Mesodermal cell (in vitro differentiated cells): Measurements from ENCODE around the gene SNCG. TPM values are rescaled to one million over a fixed set of nuclear protein-coding genes. Genes with fewer than 3 reads are reported as not detected.
"Not testable (repeated sequence)": the region's sequence is repeated elsewhere in the genome, so short reads cannot be mapped to it uniquely, and the experiment has no call there.

ENCODE experiments used
- H3K27ac ChIP-seq: 2 replicates; pipeline ENCODE4 v1.7.0; 2013; ENCODE audit warnings: mild to moderate bottlenecking, low read depth, low read length, moderate library complexity; ENCODE audit not compliant: severe bottlenecking
- H3K36me3 ChIP-seq: 2 replicates; pipeline ENCODE4 v1.7.1; 2013; ENCODE audit warnings: mild to moderate bottlenecking, low read length, moderate library complexity; ENCODE audit not compliant: control insufficient read depth, insufficient read depth
- H3K4me1 ChIP-seq: one replicate; pipeline ENCODE4 v1.7.1; 2013; ENCODE audit warnings: mild to moderate bottlenecking, low read length; ENCODE audit not compliant: insufficient read depth, control insufficient read depth, poor library complexity, severe bottlenecking
- H3K4me3 ChIP-seq: 2 replicates; pipeline ENCODE4 v1.7.0; 2013; ENCODE audit warnings: low read length, control low read depth, mild to moderate bottlenecking; ENCODE audit not compliant: insufficient read depth, poor library complexity, severe bottlenecking; ENCODE audit errors: extremely low read depth
- H3K9me3 ChIP-seq: 2 replicates; pipeline ENCODE4 v1.7.1; 2013; ENCODE audit warnings: mild to moderate bottlenecking, low read length, moderate library complexity; ENCODE audit not compliant: control insufficient read depth
- WGBS, 2 experiments: methylation state at CpG; one replicate each; pipeline ENCODE4 v1.1.5; 2013; ENCODE audit warnings: missing lambda C conversion rate in 2 of 2; ENCODE audit not compliant: insufficient coverage in 2 of 2; 5-methylcytosine and 5-hydroxymethylcytosine counted together
- polyA plus RNA-seq, 2 experiments: library from polyadenylated mRNA; stranded (reverse); fragments of 50-300 nt; gene quantifications; one replicate each; pipeline ENCODE4 v1.2.3, GENCODE V29; 2013

The SNCG gene
- polyA plus RNA-seq (2013, experiment 1 of 2) = 23.5 TPM
- 18.6 TPM for polyA plus RNA-seq (2013, experiment 2 of 2)

- Histone ChIP-seq H3K4me3 (peak within 1 kb of the TSS; percentile 30), H3K36me3 (peaks cover 4% of the 10 kb centered on the region), H3K9me3 (peaks cover 8% of the 10 kb centered on the region), H3K27ac (peak within 1 kb of the TSS; percentile 76), H3K4me1 (peaks cover 55% of the 10 kb centered on the region)
- WGBS, 2 experiments = 78% methylated on average over 15 to 18 of the region's 22 CpGs
These were observed at the start of gene SNCG for GRCh38 chr10:86958116-86958900. Gene SNCG, plus strand, starts transcription at chr10:86958599. Its CDS starts 99 bp downstream, at chr10:86958698.

- Histone ChIP-seq H3K9me3 (no peaks in the 10 kb centered on the region), H3K36me3 (peaks cover 69% of the 10 kb centered on the region), H3K4me1 (peaks cover 5% of the 10 kb centered on the region), H3K4me3 (no peak overlapping the region), H3K27ac (no peak overlapping the region)
- no CpG with 5 or more reads among the region's 1 CpG for WGBS, 2 experiments
These were observed 43.7 kb upstream of the SNCG start for GRCh38 chr10:86914734-86915133.

- Histone ChIP-seq H3K9me3 (no peaks in the 10 kb centered on the region), H3K36me3 (peaks cover 85% of the 10 kb centered on the region), H3K4me1 (peaks cover 5% of the 10 kb centered on the region), H3K4me3 (no peak overlapping the region), H3K27ac (no peak overlapping the region)
- WGBS, 2 experiments = 80 to 87% methylated on average over 3 to 4 of the region's 5 CpGs
These were observed 40.4 kb upstream of the SNCG start for GRCh38 chr10:86918022-86918471.

GRCh38 chr10:86922553-86922961 is 35.8 kb upstream of the SNCG start:
- no peak overlapping the region for H3K4me3 ChIP-seq
- H3K4me1 ChIP-seq = peaks cover 5% of the 10 kb centered on the region
- no peak overlapping the region for H3K27ac ChIP-seq
- peaks cover 66% of the 10 kb centered on the region for H3K36me3 ChIP-seq
- WGBS, 2 experiments = 87 to 95% methylated on average over 9 of the region's 9 CpGs
- H3K9me3 ChIP-seq = no peaks in the 10 kb centered on the region

- H3K9me3 ChIP-seq = no peaks in the 10 kb centered on the region
- peaks cover 50% of the 10 kb centered on the region for H3K36me3 ChIP-seq
- no peak overlapping the region for H3K27ac ChIP-seq
- WGBS, 2 experiments = 87 to 91% methylated on average over 13 to 15 of the region's 15 CpGs
- H3K4me1 ChIP-seq = no peaks in the 10 kb centered on the region
- no peak overlapping the region for H3K4me3 ChIP-seq
These were observed 28.7 kb upstream of the SNCG start for GRCh38 chr10:86929468-86930380.

- no peak overlapping the region for H3K4me3 ChIP-seq
- WGBS, 2 experiments = no CpG with 5 or more reads among the region's 1 CpG
- H3K9me3 ChIP-seq = no peaks in the 10 kb centered on the region
- H3K27ac ChIP-seq = no peak overlapping the region
- peaks cover 5% of the 10 kb centered on the region for H3K4me1 ChIP-seq
- H3K36me3 ChIP-seq = peaks cover 48% of the 10 kb centered on the region
These were observed 26.5 kb upstream of the SNCG start for GRCh38 chr10:86931872-86932271.

- no peak overlapping the region for H3K27ac ChIP-seq
- H3K36me3 ChIP-seq = peaks cover 48% of the 10 kb centered on the region
- WGBS, 2 experiments = 100% methylated on average over 2 of the region's 2 CpGs
- H3K9me3 ChIP-seq = no peaks in the 10 kb centered on the region
- peaks cover 7% of the 10 kb centered on the region for H3K4me1 ChIP-seq
- no peak overlapping the region for H3K4me3 ChIP-seq
These were observed 25.7 kb upstream of the SNCG start for GRCh38 chr10:86932674-86933073.

- not testable (repeated sequence) for H3K4me1 ChIP-seq, H3K4me3 ChIP-seq, H3K27ac ChIP-seq, H3K9me3 ChIP-seq
- whole genome bisulfite sequencing, 2 experiments = 93 to 98% methylated on average over 5 to 6 of the region's 6 CpGs
- peaks cover 38% of the 10 kb centered on the region for H3K36me3 ChIP-seq
These were observed 24.2 kb upstream of the SNCG start for GRCh38 chr10:86934162-86934711.

GRCh38 chr10:86936661-86937501 is 21.5 kb upstream of the SNCG start:
- H3K9me3 ChIP-seq = no peaks in the 10 kb centered on the region
- peaks cover 7% of the 10 kb centered on the region for H3K4me1 ChIP-seq
- H3K36me3 ChIP-seq = peaks cover 16% of the 10 kb centered on the region
- no peak overlapping the region for H3K4me3 ChIP-seq
- 94 to 96% methylated on average over 11 to 12 of the region's 13 CpGs for WGBS, 2 experiments
- H3K27ac ChIP-seq = no peak overlapping the region
